H1 (cell line): Measurements from ENCODE around the gene CHPF. TPM values are rescaled to one million over a fixed set of nuclear protein-coding genes. Genes with fewer than 3 reads are reported as not detected.

Experiments used
- CTCF ChIA-PET: fragments of 300-600 bp; sonication (Branson Sonifier 250); formaldehyde crosslinking; loops from one replicate; lab custom pipeline; 2021; ENCODE audit not compliant: partially characterized antibody; lab: Charles Lee
- POLR2A ChIA-PET: fragments of 300-600 bp; sonication (Branson Sonifier 250); formaldehyde crosslinking; loops from one replicate; lab custom pipeline; 2021; ENCODE audit warnings: inconsistent platforms; ENCODE audit not compliant: partially characterized antibody; lab: Charles Lee
- DNase-seq, 2 experiments: peaks; one replicate each; pipeline versions ENCODE4 v3.0.0 to v3.0.0-alpha.2; 2010 to 2022; ENCODE audit warnings: low spot score in 2 of 2, low read depth in 1 of 2, mixed read lengths in 1 of 2
- FAIRE-seq: peaks from 2 replicates; lab custom pipeline; 2011; peaks lifted over from hg19 to GRCh38; lab: Jason Lieb, UNC
- H2AFZ ChIP-seq: 2 replicates; pipeline ENCODE4 v1.8.1; 2012; ENCODE audit warnings: low read length, inconsistent platforms
- H2AK5ac ChIP-seq: 2 replicates; pipeline ENCODE4 v1.6.1; 2013; ENCODE audit warnings: low read depth, low read length
- H2BK120ac ChIP-seq: replicated peaks from 2 replicates; pipeline ENCODE3; 2013; ENCODE audit warnings: low read depth, low read length, inconsistent platforms
- H2BK12ac ChIP-seq: 2 replicates; pipeline ENCODE4 v1.6.1; 2013; ENCODE audit warnings: low read depth, low read length
- H2BK15ac ChIP-seq: 2 replicates; pipeline ENCODE4 v1.6.1; 2013; ENCODE audit warnings: low read length
- H2BK20ac ChIP-seq: 2 replicates; pipeline ENCODE4 v1.6.1; 2013; ENCODE audit warnings: low read length
- H2BK5ac ChIP-seq: 2 replicates; pipeline ENCODE4 v1.6.1; 2013; ENCODE audit warnings: low read depth, low read length
- H3K14ac ChIP-seq: 2 replicates; pipeline ENCODE4 v1.6.1; 2013; ENCODE audit warnings: inconsistent platforms; ENCODE audit not compliant: insufficient read length
- H3K18ac ChIP-seq: 2 replicates; pipeline ENCODE4 v1.6.1; 2013; ENCODE audit warnings: low read length; ENCODE audit errors: extremely low read depth
- H3K23ac ChIP-seq: 2 replicates; pipeline ENCODE4 v1.6.1; 2013; ENCODE audit warnings: inconsistent platforms; ENCODE audit not compliant: insufficient read length
- H3K23me2 ChIP-seq: 2 replicates; pipeline ENCODE4 v1.6.1; 2013; ENCODE audit warnings: low read depth, low read length
- H3K27ac ChIP-seq: 2 replicates; pipeline ENCODE4 v1.6.1; 2011; ENCODE audit warnings: low read depth, low read length, inconsistent platforms
- H3K27me3 ChIP-seq, 4 experiments: replicated peaks in 1 of 4; 1 replicate in 1 of 4; 2 replicates in 3 of 4; pipeline versions ENCODE4 v1.6.1 to v1.8.1; 2011 to 2013; ENCODE audit warnings: low read length in 3 of 4, mild to moderate bottlenecking in 3 of 4, inconsistent platforms in 2 of 4, mixed read lengths in 2 of 4, moderate library complexity in 1 of 4; ENCODE audit not compliant: control insufficient read depth in 3 of 4, insufficient read depth in 3 of 4; ENCODE audit errors: extremely low read depth in 1 of 4
- H3K36me3 ChIP-seq, 4 experiments: 2 replicates each; pipeline versions ENCODE4 v1.6.1 to v1.8.1; 2011 to 2013; ENCODE audit warnings: mild to moderate bottlenecking in 4 of 4, low read length in 3 of 4, moderate library complexity in 2 of 4, control low read depth in 1 of 4, inconsistent platforms in 1 of 4; ENCODE audit not compliant: insufficient read depth in 4 of 4, control insufficient read depth in 2 of 4
- H3K4ac ChIP-seq: replicated peaks from 2 replicates; pipeline ENCODE3; 2013; ENCODE audit warnings: low read length, low read depth, mixed read lengths, inconsistent platforms; ENCODE audit not compliant: insufficient read length
- H3K4me1 ChIP-seq, 4 experiments: replicated peaks in 1 of 4; 1 replicate in 1 of 4; 2 replicates in 3 of 4; pipeline versions ENCODE4 v1.6.1 to v1.8.1; 2011 to 2013; ENCODE audit warnings: low read length in 3 of 4, inconsistent platforms in 2 of 4, mixed read lengths in 1 of 4; ENCODE audit not compliant: insufficient read depth in 4 of 4, control insufficient read depth in 3 of 4
- H3K4me2 ChIP-seq, 2 experiments: 2 replicates each; pipeline versions ENCODE4 v1.6.1 to v1.8.1; 2011 to 2013; ENCODE audit warnings: low read depth in 2 of 2, low read length in 2 of 2, control low read depth in 1 of 2, inconsistent platforms in 1 of 2, mild to moderate bottlenecking in 1 of 2; ENCODE audit not compliant: insufficient read depth in 1 of 2
- H3K4me3 ChIP-seq, 4 experiments: fragments of 200-600, 300-600 bp in 1 of 4; sonication (generic), shearing (Covaris generic), sonication (Bioruptor Twin) in 1 of 4; 2 replicates each; pipeline versions ENCODE4 v1.5.1 to v1.8.1; 2011 to 2016; ENCODE audit warnings: low read length in 4 of 4, low read depth in 3 of 4, control low read depth in 2 of 4, inconsistent platforms in 2 of 4, mild to moderate bottlenecking in 2 of 4, mixed read lengths in 1 of 4, moderate library complexity in 1 of 4; ENCODE audit not compliant: insufficient read depth in 2 of 4; ENCODE audit errors: extremely low read depth in 1 of 4
- H3K56ac ChIP-seq: replicated peaks from 2 replicates; pipeline ENCODE3; 2013; ENCODE audit warnings: low read depth, mild to moderate bottlenecking, mixed read lengths, low read length, inconsistent platforms; ENCODE audit not compliant: insufficient read length
- H3K79me1 ChIP-seq: 2 replicates; pipeline ENCODE4 v1.6.1; 2013; ENCODE audit warnings: low read depth, low read length, control low read depth
- H3K79me2 ChIP-seq, 2 experiments: 2 replicates each; pipeline versions ENCODE4 v1.6.1 to v1.8.1; 2012 to 2013; ENCODE audit warnings: low read length in 2 of 2, mild to moderate bottlenecking in 2 of 2, inconsistent platforms in 1 of 2; ENCODE audit not compliant: insufficient read depth in 2 of 2, control insufficient read depth in 1 of 2
- H3K9ac ChIP-seq, 4 experiments: replicated peaks in 1 of 4; 1 replicate in 1 of 4; 2 replicates in 3 of 4; pipeline versions ENCODE4 v1.6.1 to v1.8.1; 2011 to 2013; ENCODE audit warnings: low read depth in 3 of 4, low read length in 3 of 4, control low read depth in 2 of 4, mild to moderate bottlenecking in 2 of 4, moderate library complexity in 2 of 4, inconsistent platforms in 1 of 4; ENCODE audit errors: extremely low read depth in 1 of 4
- H3K9me3 ChIP-seq, 2 experiments: 2 replicates each; pipeline versions ENCODE4 v1.6.1 to v1.8.1; 2012 to 2013; ENCODE audit warnings: mild to moderate bottlenecking in 2 of 2, moderate library complexity in 2 of 2, control low read depth in 1 of 2, inconsistent platforms in 1 of 2, low read depth in 1 of 2, low read length in 1 of 2, mixed read lengths in 1 of 2; ENCODE audit not compliant: insufficient read depth in 2 of 2
- H4K20me1 ChIP-seq, 2 experiments: replicated peaks in 1 of 2; 2 replicates each; pipeline versions ENCODE3 to v1.8.1; 2011 to 2013; ENCODE audit warnings: inconsistent platforms in 2 of 2, low read length in 2 of 2, mild to moderate bottlenecking in 1 of 2; ENCODE audit not compliant: insufficient read depth in 2 of 2, control insufficient read depth in 1 of 2
- H4K5ac ChIP-seq: 2 replicates; pipeline ENCODE4 v1.6.1; 2013; ENCODE audit warnings: low read length, low read depth, mixed read lengths, inconsistent platforms; ENCODE audit not compliant: insufficient read length
- H4K8ac ChIP-seq: 2 replicates; pipeline ENCODE4 v1.8.0; 2013; ENCODE audit warnings: mild to moderate bottlenecking, moderate library complexity, low read length, inconsistent platforms; ENCODE audit not compliant: insufficient read depth; ENCODE audit errors: extremely low read depth
- H4K91ac ChIP-seq: replicated peaks from 2 replicates; pipeline ENCODE3; 2013; ENCODE audit warnings: low read length, mixed read lengths, inconsistent platforms; ENCODE audit not compliant: insufficient read length
- BACH1 ChIP-seq: IDR thresholded peaks from 2 replicates; pipeline ENCODE4 v1.6.1; 2012; ENCODE audit warnings: low read length, improper control_type of control experiment
- CBX5 ChIP-seq: fragments of 300-800, 300-1000 bp; sonication (generic); IDR thresholded peaks from 2 replicates; pipeline ENCODE4 v1.7.1; 2016; ENCODE audit warnings: antibody characterized with exemption, low read length, low read depth
- CHD2 ChIP-seq: IDR thresholded peaks from 2 replicates; pipeline ENCODE4 v1.6.1; 2012; ENCODE audit warnings: low read length, improper control_type of control experiment
- CREB1 ChIP-seq: IDR thresholded peaks from 2 replicates; pipeline ENCODE4 v1.6.1; 2012; ENCODE audit warnings: inconsistent platforms
- HDAC6 ChIP-seq: IDR thresholded peaks from one replicate; pipeline ENCODE4 v1.7.1; 2012; ENCODE audit warnings: low read depth, mild to moderate bottlenecking, inconsistent platforms, low read length, moderate library complexity
- KDM4A ChIP-seq: IDR thresholded peaks from one replicate; pipeline ENCODE4 v1.7.1; 2012; ENCODE audit warnings: low read depth, mild to moderate bottlenecking, moderate library complexity, low read length, inconsistent platforms; ENCODE audit not compliant: severe bottlenecking
- RFX5 ChIP-seq: IDR thresholded peaks from 2 replicates; pipeline ENCODE4 v1.6.1; 2011; ENCODE audit warnings: low read depth, low read length, improper control_type of control experiment, borderline replicate concordance
- SAP30 ChIP-seq: fragments of 300-600 bp; sonication (generic); IDR thresholded peaks from 2 replicates; pipeline ENCODE4 v1.7.1; 2012; ENCODE audit warnings: low read length, moderate library complexity, mild to moderate bottlenecking, inconsistent platforms; ENCODE audit not compliant: insufficient read depth, insufficient replicate concordance
- SIN3A ChIP-seq, 2 experiments: IDR thresholded peaks in 1 of 2; conservative IDR thresholded peaks in 1 of 2; 2 replicates each; pipeline ENCODE4 v1.6.1; 2011 to 2012; ENCODE audit warnings: low read length in 2 of 2, improper control_type of control experiment in 1 of 2, low read depth in 1 of 2, mild to moderate bottlenecking in 1 of 2
- SP4 ChIP-seq: IDR thresholded peaks from 2 replicates; pipeline ENCODE4 v1.6.1; 2012; ENCODE audit warnings: low read length, inconsistent platforms
- SRF ChIP-seq: IDR thresholded peaks from 2 replicates; pipeline ENCODE4 v1.6.1; 2011; ENCODE audit warnings: mild to moderate bottlenecking, low read depth, low read length, moderate library complexity
- TAF7 ChIP-seq: optimal IDR thresholded peaks from 2 replicates; pipeline ENCODE3; 2011; ENCODE audit warnings: low read depth, mild to moderate bottlenecking, inconsistent platforms, low read length, moderate library complexity, borderline replicate concordance
- ZNF274 ChIP-seq: IDR thresholded peaks from 2 replicates; pipeline ENCODE4 v1.7.0; 2012; ENCODE audit warnings: low read length, borderline replicate concordance; ENCODE audit errors: extremely low read depth
- polyA plus RNA-seq, 7 experiments: library from polyadenylated mRNA; depleted of rRNA in 3 of 7; stranded (reverse) in 5 of 7; unstranded in 2 of 7; fragments of >200 nt in 5 of 7; fragments of 200-250 nt in 2 of 7; gene quantifications; 1 replicate in 5 of 7; 2 replicates in 1 of 7; 4 replicates in 1 of 7; pipeline versions ENCODE4 v1.2.1 to v1.2.3, GENCODE V29; 2011 to 2013; ENCODE audit warnings: missing spikeins in 2 of 7, mixed read lengths in 2 of 7
- total RNA-seq: library from RNA; stranded (reverse); fragmentation: NEBNext Ultra II Directional; extraction: Animal tissue kit (Norgen Biotek cat#: 25700); gene quantifications from 2 replicates; pipeline ENCODE4 v1.2.1, GENCODE V29; 2021
- TF ChIP-seq, protein P1 (sequence below): IDR thresholded peaks from 2 replicates; pipeline ENCODE4 v1.6.1; 2011; ENCODE audit warnings: low read depth, mild to moderate bottlenecking, low read length; ENCODE audit not compliant: insufficient read depth

CHPF gene
- total and polyA plus RNA-seq, 2 of the 8 experiments (the other 6 are each of a cell fraction or from before 2014, with no cell fraction given) = 62.9 to 67.3 TPM

DNA sequence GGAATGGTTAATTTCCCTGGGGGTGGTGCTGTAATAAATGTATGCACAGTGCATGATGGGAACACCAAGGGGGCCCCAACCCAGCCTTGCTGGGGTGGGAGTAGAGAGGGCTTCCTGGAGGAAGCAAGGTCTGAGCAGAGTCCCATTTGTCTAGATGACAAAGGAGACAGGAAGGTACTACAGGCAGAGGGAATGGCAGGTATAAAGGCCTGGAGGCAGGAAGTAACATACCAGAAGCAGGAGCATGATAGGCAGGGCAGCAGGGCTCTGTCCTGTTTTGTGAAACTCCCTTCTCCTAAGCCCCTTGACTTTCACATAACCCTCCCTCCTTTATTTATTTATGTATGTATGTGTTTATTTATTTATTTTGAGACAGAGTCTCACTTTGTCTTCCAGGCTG is 41.0 kb downstream of the CHPF start:
- H3K9ac ChIP-seq = 0 out of 7 replicates have a peak overlapping the region, but pooled peaks of 1 of the 4 experiments have one; percentile 13
- H2AK5ac ChIP-seq = 0 out of 2 replicates have a peak overlapping the region, but pooled peaks have one; percentile 76
- no peak overlapping the region for H3K4me2 ChIP-seq
- no peak for FAIRE-seq
- POLR2A ChIA-PET = interaction anchor here (0.9 to 1.4 kb wide), 3 partner anchors 17 to 27 kb away, joined by 3 read pairs; no protein-coding TSS in a partner anchor
- peaks cover 0 to 6% (median 3%) of the 10 kb centered on the region in 4 experiments; a peak in 5 of 7 replicates for H3K27me3 ChIP-seq
- no peak overlapping the region for H4K91ac ChIP-seq
- H3K27ac ChIP-seq = no peak overlapping the region
- H3K4me1 ChIP-seq = peaks cover 12 to 38% (median 25%) of the 10 kb centered on the region in 4 experiments
- peaks cover 14% of the 10 kb centered on the region for H3K23me2 ChIP-seq
- H2BK120ac ChIP-seq = no peak overlapping the region
- peak overlapping the region; percentile 17; the same call in 1 of the 2 replicates for H2BK12ac ChIP-seq
- no peak for DNase-seq
- CTCF ChIA-PET = interaction anchor here (1.1 to 113.1 kb wide), 6 partner anchors 11 to 98 kb away, joined by 3 to 7248 read pairs (median 169); partner anchors contain the start of genes ASIC4, CHPF, DES and GMPPA
- no peak overlapping the region for H3K23ac ChIP-seq
- no peak overlapping the region for H3K56ac ChIP-seq
- H4K8ac ChIP-seq = no peak overlapping the region
- H3K14ac ChIP-seq = no peak overlapping the region
- no peak overlapping the region for H2BK15ac ChIP-seq
- no peak overlapping the region for H3K18ac ChIP-seq
- no peaks in the 10 kb centered on the region; the same call in 1 of the 2 replicates for H3K79me1 ChIP-seq
- peaks cover 0 to 7% (median 0%) of the 10 kb centered on the region in 4 experiments; a peak in 2 of 8 replicates for H3K36me3 ChIP-seq
- H2BK5ac ChIP-seq = no peak overlapping the region; the same call in 1 of the 2 replicates
- H3K4ac ChIP-seq = no peak overlapping the region
- H3K4me3 ChIP-seq = no peak overlapping the region
- H4K5ac ChIP-seq = no peak overlapping the region
- H3K9me3 ChIP-seq = no peaks in the 10 kb centered on the region
- H2AFZ ChIP-seq = no peak overlapping the region
- no peak overlapping the region for H2BK20ac ChIP-seq
- H3K79me2 ChIP-seq = no peaks in the 10 kb centered on the region
- H4K20me1 ChIP-seq = no peaks in the 10 kb centered on the region
- TF ChIP-seq KDM4A (no peak), HDAC6 (no peak), TAF7 (no peak), RFX5 (no peak), CHD2 (no peak), BACH1 (no peak), SAP30 (no peak), SP4 (no peak), SRF (no peak), ZNF274 (no peak), CBX5 (no peak), CREB1 (no peak), SIN3A (conservative IDR thresholded peaks at IDR 0.05 in 1 of 2, IDR thresholded peaks at IDR 0.05 in 1 of 2; ENCODE audit: low read depth in 1 of 2, low read length in 2 of 2) (no peak)
- TF ChIP-seq, protein P1, sequence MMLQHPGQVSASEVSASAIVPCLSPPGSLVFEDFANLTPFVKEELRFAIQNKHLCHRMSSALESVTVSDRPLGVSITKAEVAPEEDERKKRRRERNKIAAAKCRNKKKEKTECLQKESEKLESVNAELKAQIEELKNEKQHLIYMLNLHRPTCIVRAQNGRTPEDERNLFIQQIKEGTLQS = no peak
